HepG2 (cell line): Measurements from ENCODE around the gene UNC13D. TPM values are rescaled to one million over a fixed set of nuclear protein-coding genes. Genes with fewer than 3 reads are reported as not detected.
A peak's percentile ranks its signal among the peaks of the same experiment; 100 is the strongest.

Source experiments
- CCDC6 ChIP-seq: sonication (generic); formaldehyde crosslinking; IDR thresholded peaks from 2 replicates; pipeline ENCODE4 v1.8.1; 2022; ENCODE audit warnings: mild to moderate bottlenecking, missing genetic modification reagents, moderate library complexity
- CHD4 ChIP-seq: fragments of 200-600 bp; sonication (generic); IDR thresholded peaks from 2 replicates; pipeline ENCODE4 v1.7.0; 2017; ENCODE audit warnings: mild to moderate bottlenecking, low read length, borderline replicate concordance
- FOXM1 ChIP-seq: sonication (generic); formaldehyde crosslinking; IDR thresholded peaks from 2 replicates; pipeline ENCODE4 v1.5.0; 2020; ENCODE audit warnings: missing genetic modification reagents
- FOXP1 ChIP-seq, 2 experiments: fragments of 450-650 bp in 1 of 2; IDR thresholded peaks; 2 replicates each; pipeline ENCODE4 v1.6.1; 2017 to 2018; ENCODE audit warnings: antibody characterized with exemption in 1 of 2
- GPN1 ChIP-seq: sonication (generic); formaldehyde crosslinking; IDR thresholded peaks from 2 replicates; pipeline ENCODE4 v1.5.1; 2020; ENCODE audit warnings: missing genetic modification reagents, borderline replicate concordance
- IRX3 ChIP-seq: sonication (generic); formaldehyde crosslinking; IDR thresholded peaks from 2 replicates; pipeline ENCODE4 v1.8.1; 2023; ENCODE audit warnings: mild to moderate bottlenecking, low read depth, missing genetic modification reagents, borderline replicate concordance
- MBNL3 ChIP-seq: fragments of 250-450 bp; sonication (Bioruptor Pico); conservative IDR thresholded peaks from 2 replicates; pipeline ENCODE4 v1.8.0; 2022; ENCODE audit warnings: mild to moderate bottlenecking, inconsistent platforms
- MEIS1 ChIP-seq: sonication (generic); formaldehyde crosslinking; IDR thresholded peaks from 2 replicates; pipeline ENCODE4 v1.9.0; 2021; ENCODE audit warnings: mild to moderate bottlenecking, missing genetic modification reagents, moderate library complexity, borderline replicate concordance
- NR2F6 ChIP-seq, 2 experiments: IDR thresholded peaks; 2 replicates each; pipeline ENCODE4 v1.6.1; 2016; ENCODE audit warnings: antibody characterized with exemption in 1 of 2, mild to moderate bottlenecking in 1 of 2
- RFX5 ChIP-seq: IDR thresholded peaks from 2 replicates; pipeline ENCODE4 v1.6.1; 2011; ENCODE audit warnings: low read depth, low read length, improper control_type of control experiment
- SMC3 ChIP-seq: IDR thresholded peaks from 2 replicates; pipeline ENCODE4 v1.6.1; 2011; ENCODE audit warnings: low read length, improper control_type of control experiment
- ZBTB20 ChIP-seq: sonication (generic); formaldehyde crosslinking; IDR thresholded peaks from 2 replicates; pipeline ENCODE4 v1.8.1; 2023; ENCODE audit warnings: missing genetic modification reagents, low read depth, mild to moderate bottlenecking, borderline replicate concordance
- ZKSCAN1 ChIP-seq: fragments of 150-350 bp; IDR thresholded peaks from 2 replicates; pipeline ENCODE4 v1.6.1; 2014; ENCODE audit warnings: low read length
- ZMYM3 ChIP-seq: sonication (generic); formaldehyde crosslinking; IDR thresholded peaks from 2 replicates; pipeline ENCODE4 v1.5.1; 2020; ENCODE audit warnings: mild to moderate bottlenecking, missing genetic modification reagents
- ZNF253 ChIP-seq: sonication (generic); formaldehyde crosslinking; IDR thresholded peaks from 2 replicates; pipeline ENCODE4 v1.8.0; 2022; ENCODE audit warnings: mild to moderate bottlenecking, missing genetic modification reagents, borderline replicate concordance
- ZNF550 ChIP-seq: sonication (generic); formaldehyde crosslinking; IDR thresholded peaks from 2 replicates; pipeline ENCODE4 v1.4.0; 2020; ENCODE audit warnings: mild to moderate bottlenecking, missing genetic modification reagents, borderline replicate concordance
- ZNF605 ChIP-seq: sonication (generic); formaldehyde crosslinking; IDR thresholded peaks from 2 replicates; pipeline ENCODE4 v1.8.0; 2022; ENCODE audit warnings: mild to moderate bottlenecking, missing genetic modification reagents
- ZNF614 ChIP-seq: IDR thresholded peaks from 2 replicates; pipeline ENCODE4 v1.6.1; 2018; ENCODE audit warnings: missing biosample characterization, missing genetic modification reagents, inconsistent platforms, borderline replicate concordance
- ZNF75D ChIP-seq: sonication (generic); formaldehyde crosslinking; IDR thresholded peaks from 2 replicates; pipeline ENCODE4 v1.8.1; 2023; ENCODE audit warnings: missing genetic modification reagents, mild to moderate bottlenecking, borderline replicate concordance
- ZNF850 ChIP-seq: sonication (generic); formaldehyde crosslinking; conservative IDR thresholded peaks from 2 replicates; pipeline ENCODE4 v1.9.0; 2021; ENCODE audit warnings: mild to moderate bottlenecking, missing genetic modification reagents
- ZSCAN25 ChIP-seq: sonication (generic); formaldehyde crosslinking; IDR thresholded peaks from 2 replicates; pipeline ENCODE4 v1.8.0; 2022; ENCODE audit warnings: mild to moderate bottlenecking, missing genetic modification reagents
- polyA plus RNA-seq, 8 experiments: library from polyadenylated mRNA; depleted of rRNA in 3 of 8; stranded (reverse) in 7 of 8; unstranded in 1 of 8; fragments of >200 nt; fragmentation: Illumina TruSeq in 4 of 8; extraction: Trizol in 4 of 8; gene quantifications; 2 replicates each; pipeline versions ENCODE4 v1.2.1 to v1.2.3, GENCODE V29; 2011 to 2016; ENCODE audit warnings: low read depth in 4 of 8, missing spikeins in 1 of 8, mixed read lengths in 1 of 8; ENCODE audit not compliant: insufficient read depth in 1 of 8
- total RNA-seq, 5 experiments: library from RNA; depleted of rRNA; stranded (reverse); fragments of >200 nt; fragmentation: Illumina TruSeq; extraction: Trizol; gene quantifications; 2 replicates each; pipeline ENCODE4 v1.2.3, GENCODE V29; 2016; ENCODE audit warnings: low read depth in 1 of 5
- TF ChIP-seq, protein P1 (sequence below): sonication (generic); formaldehyde crosslinking; IDR thresholded peaks from 2 replicates; pipeline ENCODE4 v1.5.0; 2020; ENCODE audit warnings: mild to moderate bottlenecking, missing genetic modification reagents, borderline replicate concordance
- TF ChIP-seq, protein P2 (sequence below): sonication (generic); formaldehyde crosslinking; IDR thresholded peaks from 2 replicates; pipeline ENCODE4 v1.5.1; 2020; ENCODE audit warnings: mild to moderate bottlenecking, missing genetic modification reagents, moderate library complexity
- TF ChIP-seq, protein P3 (sequence below): sonication (generic); formaldehyde crosslinking; IDR thresholded peaks from 2 replicates; pipeline ENCODE4 v1.5.1; 2020; ENCODE audit warnings: missing genetic modification reagents, mild to moderate bottlenecking, borderline replicate concordance

UNC13D gene
- total and polyA plus RNA-seq, 2 of the 13 experiments (the other 11 are each of a cell fraction or from before 2014, with no cell fraction given) = 29.7 to 42.7 TPM

GRCh38 chr17:75783803-75784472, 60.3 kb downstream of the UNC13D start (continued):
- TF ChIP-seq FOXP1 (IDR thresholded peaks at IDR 0.05) = no peak
- no peak for TF ChIP-seq FOXP1 (CRISPR knock-in tag; IDR thresholded peaks at IDR 0.05)
- TF ChIP-seq, protein P1, sequence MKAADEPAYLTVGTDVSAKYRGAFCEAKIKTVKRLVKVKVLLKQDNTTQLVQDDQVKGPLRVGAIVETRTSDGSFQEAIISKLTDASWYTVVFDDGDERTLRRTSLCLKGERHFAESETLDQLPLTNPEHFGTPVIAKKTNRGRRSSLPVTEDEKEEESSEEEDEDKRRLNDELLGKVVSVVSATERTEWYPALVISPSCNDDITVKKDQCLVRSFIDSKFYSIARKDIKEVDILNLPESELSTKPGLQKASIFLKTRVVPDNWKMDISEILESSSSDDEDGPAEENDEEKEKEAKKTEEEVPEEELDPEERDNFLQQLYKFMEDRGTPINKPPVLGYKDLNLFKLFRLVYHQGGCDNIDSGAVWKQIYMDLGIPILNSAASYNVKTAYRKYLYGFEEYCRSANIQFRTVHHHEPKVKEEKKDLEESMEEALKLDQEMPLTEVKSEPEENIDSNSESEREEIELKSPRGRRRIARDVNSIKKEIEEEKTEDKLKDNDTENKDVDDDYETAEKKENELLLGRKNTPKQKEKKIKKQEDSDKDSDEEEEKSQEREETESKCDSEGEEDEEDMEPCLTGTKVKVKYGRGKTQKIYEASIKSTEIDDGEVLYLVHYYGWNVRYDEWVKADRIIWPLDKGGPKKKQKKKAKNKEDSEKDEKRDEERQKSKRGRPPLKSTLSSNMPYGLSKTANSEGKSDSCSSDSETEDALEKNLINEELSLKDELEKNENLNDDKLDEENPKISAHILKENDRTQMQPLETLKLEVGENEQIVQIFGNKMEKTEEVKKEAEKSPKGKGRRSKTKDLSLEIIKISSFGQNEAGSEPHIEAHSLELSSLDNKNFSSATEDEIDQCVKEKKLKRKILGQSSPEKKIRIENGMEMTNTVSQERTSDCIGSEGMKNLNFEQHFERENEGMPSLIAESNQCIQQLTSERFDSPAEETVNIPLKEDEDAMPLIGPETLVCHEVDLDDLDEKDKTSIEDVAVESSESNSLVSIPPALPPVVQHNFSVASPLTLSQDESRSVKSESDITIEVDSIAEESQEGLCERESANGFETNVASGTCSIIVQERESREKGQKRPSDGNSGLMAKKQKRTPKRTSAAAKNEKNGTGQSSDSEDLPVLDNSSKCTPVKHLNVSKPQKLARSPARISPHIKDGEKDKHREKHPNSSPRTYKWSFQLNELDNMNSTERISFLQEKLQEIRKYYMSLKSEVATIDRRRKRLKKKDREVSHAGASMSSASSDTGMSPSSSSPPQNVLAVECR (CRISPR knock-in tag) = no peak
- TF ChIP-seq GPN1 (CRISPR knock-in tag) = no peak
- TF ChIP-seq ZMYM3 (CRISPR knock-in tag) = peak; percentile 40; the same call in 1 of the 2 replicates
- TF ChIP-seq SMC3 = no peak
- TF ChIP-seq CCDC6 = no peak; the same call in 1 of the 2 replicates
- no peak; the same call in 1 of the 2 replicates for TF ChIP-seq ZNF253 (CRISPR knock-in tag)
- TF ChIP-seq ZNF75D (CRISPR knock-in tag) = no peak
- TF ChIP-seq MBNL3 (CRISPR knock-in tag) = no peak
- TF ChIP-seq, protein P2, sequence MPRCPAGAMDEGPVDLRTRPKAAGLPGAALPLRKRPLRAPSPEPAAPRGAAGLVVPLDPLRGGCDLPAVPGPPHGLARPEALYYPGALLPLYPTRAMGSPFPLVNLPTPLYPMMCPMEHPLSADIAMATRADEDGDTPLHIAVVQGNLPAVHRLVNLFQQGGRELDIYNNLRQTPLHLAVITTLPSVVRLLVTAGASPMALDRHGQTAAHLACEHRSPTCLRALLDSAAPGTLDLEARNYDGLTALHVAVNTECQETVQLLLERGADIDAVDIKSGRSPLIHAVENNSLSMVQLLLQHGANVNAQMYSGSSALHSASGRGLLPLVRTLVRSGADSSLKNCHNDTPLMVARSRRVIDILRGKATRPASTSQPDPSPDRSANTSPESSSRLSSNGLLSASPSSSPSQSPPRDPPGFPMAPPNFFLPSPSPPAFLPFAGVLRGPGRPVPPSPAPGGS (CRISPR knock-in tag) = no peak
- TF ChIP-seq, protein P3, sequence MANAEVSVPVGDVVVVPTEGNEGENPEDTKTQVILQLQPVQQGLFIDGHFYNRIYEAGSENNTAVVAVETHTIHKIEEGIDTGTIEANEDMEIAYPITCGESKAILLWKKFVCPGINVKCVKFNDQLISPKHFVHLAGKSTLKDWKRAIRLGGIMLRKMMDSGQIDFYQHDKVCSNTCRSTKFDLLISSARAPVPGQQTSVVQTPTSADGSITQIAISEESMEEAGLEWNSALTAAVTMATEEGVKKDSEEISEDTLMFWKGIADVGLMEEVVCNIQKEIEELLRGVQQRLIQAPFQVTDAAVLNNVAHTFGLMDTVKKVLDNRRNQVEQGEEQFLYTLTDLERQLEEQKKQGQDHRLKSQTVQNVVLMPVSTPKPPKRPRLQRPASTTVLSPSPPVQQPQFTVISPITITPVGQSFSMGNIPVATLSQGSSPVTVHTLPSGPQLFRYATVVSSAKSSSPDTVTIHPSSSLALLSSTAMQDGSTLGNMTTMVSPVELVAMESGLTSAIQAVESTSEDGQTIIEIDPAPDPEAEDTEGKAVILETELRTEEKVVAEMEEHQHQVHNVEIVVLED (CRISPR knock-in tag) = no peak
- TF ChIP-seq ZBTB20 (CRISPR knock-in tag) = 0 out of 2 replicates have a peak, but pooled peaks have one; percentile 61
- TF ChIP-seq ZNF550 (CRISPR knock-in tag) = no peak
- peak; percentile 81; the same call in 1 of the 2 replicates for TF ChIP-seq ZNF850 (CRISPR knock-in tag)
- no peak for TF ChIP-seq MEIS1 (CRISPR knock-in tag)
- TF ChIP-seq ZNF605 = peak; percentile 39; the same call in 1 of the 2 replicates
- TF ChIP-seq ZKSCAN1 = no peak
- no peak for TF ChIP-seq FOXM1 (CRISPR knock-in tag)
- no peak for TF ChIP-seq RFX5
- TF ChIP-seq CHD4 = no peak
- TF ChIP-seq IRX3 (CRISPR knock-in tag) = no peak
- no peak for TF ChIP-seq ZSCAN25
- no peak for TF ChIP-seq ZNF614 (CRISPR knock-in tag)
- no peak for TF ChIP-seq NR2F6 (IDR thresholded peaks at IDR 0.05)
- no peak for TF ChIP-seq NR2F6 (CRISPR knock-in tag; IDR thresholded peaks at IDR 0.05)
